ENCODE data around the gene COL25A1.

- TF ChIP-seq, protein P1, sequence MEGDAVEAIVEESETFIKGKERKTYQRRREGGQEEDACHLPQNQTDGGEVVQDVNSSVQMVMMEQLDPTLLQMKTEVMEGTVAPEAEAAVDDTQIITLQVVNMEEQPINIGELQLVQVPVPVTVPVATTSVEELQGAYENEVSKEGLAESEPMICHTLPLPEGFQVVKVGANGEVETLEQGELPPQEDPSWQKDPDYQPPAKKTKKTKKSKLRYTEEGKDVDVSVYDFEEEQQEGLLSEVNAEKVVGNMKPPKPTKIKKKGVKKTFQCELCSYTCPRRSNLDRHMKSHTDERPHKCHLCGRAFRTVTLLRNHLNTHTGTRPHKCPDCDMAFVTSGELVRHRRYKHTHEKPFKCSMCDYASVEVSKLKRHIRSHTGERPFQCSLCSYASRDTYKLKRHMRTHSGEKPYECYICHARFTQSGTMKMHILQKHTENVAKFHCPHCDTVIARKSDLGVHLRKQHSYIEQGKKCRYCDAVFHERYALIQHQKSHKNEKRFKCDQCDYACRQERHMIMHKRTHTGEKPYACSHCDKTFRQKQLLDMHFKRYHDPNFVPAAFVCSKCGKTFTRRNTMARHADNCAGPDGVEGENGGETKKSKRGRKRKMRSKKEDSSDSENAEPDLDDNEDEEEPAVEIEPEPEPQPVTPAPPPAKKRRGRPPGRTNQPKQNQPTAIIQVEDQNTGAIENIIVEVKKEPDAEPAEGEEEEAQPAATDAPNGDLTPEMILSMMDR (IDR thresholded peaks at IDR 0.05; ENCODE audit: insufficient read depth, low read depth, low read length): no peak
- TF ChIP-seq EZH2 (IDR thresholded peaks at IDR 0.05; ENCODE audit: insufficient read depth, low read length): no peak
Observed at GRCh38 chr4:109235683-109236082, 66.8 kb downstream of the COL25A1 start.

All from astrocyte (in vitro differentiated cells and primary cell).